GM19035 (cell line): ENCODE measurements around the gene SIRPA.

ENCODE experiments used
- ATAC-seq: cut with Tn5 transposase; IDR thresholded peaks from one replicate; pipeline ENCODE4 v1.9.1; 2021; ENCODE audit not compliant: unreplicated experiment

The SIRPA gene

DNA sequence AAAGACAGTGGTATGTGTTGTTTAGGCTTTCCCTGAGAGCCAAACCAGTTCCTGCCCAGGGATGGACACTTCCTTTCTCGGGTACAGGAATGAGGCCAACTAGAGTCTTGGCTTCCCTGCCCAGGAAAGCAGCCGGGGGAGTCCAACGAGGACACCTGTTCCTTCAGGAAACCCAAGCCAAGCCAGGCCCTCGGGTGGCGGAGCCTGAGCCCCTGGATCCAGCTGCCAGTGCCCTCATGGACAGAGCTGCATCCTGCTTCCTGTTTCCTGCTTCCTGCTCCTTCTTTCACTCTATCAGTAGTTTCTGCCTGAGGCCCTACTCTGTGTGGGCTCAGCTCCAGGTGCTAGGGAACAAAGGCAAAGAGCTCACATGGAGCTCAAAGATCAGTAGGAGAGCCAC lies 7.9 kb upstream of the SIRPA start:
- no peak for ATAC-seq

DNA sequence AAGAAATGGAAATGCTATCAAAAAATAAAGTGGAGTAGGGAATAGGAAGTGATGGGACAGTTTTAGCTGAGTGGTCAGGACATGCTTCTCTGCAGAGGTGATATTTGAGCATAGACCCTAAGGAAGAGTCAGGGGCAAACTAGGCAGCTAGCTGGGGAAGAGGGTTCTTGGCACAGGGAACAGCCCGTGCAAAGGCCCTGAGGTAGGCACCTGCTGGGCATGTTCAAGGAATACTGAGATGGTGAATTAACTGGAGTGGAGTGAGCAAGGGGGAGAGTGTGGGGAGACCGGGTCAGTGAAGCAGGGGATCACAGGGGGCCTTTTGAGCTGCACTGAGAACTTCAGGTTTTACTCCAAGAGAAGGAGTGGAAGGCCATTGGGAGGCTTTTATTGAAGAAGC lies 7.5 kb upstream of the SIRPA start:
- ATAC-seq = no peak

DNA sequence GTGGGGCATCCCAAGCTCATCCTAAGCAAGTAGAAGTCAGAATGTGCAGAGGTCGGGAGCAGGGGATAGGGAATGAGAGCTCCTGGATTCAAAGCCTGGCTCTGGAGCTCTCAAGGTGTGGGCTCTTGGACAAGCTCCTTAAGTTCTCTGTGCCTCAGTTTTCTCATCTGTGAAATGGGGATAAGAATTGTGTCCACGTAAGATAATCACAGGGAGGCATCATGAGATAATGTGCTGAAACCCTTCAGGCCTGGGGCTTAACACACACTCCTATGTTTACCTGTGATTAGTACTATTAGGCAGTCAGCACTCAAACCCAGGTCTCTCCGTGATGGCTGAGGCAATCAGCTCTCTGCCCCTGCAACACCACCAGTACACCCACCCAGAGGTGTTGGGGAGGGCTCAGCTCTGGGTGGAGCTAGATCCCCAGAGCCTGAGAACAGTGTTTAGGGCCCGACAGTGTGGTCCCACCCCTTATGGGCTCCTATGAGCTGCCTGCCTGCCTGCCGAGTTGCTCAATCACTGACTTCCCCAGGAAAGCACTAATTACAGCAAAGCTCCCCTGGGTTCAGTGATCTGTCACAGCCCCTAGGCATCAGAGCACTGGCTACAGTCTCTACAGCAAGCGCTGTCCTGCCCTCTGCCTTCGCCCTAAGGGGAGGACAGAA lies 6.3 kb upstream of the SIRPA start:
- no peak for ATAC-seq

DNA sequence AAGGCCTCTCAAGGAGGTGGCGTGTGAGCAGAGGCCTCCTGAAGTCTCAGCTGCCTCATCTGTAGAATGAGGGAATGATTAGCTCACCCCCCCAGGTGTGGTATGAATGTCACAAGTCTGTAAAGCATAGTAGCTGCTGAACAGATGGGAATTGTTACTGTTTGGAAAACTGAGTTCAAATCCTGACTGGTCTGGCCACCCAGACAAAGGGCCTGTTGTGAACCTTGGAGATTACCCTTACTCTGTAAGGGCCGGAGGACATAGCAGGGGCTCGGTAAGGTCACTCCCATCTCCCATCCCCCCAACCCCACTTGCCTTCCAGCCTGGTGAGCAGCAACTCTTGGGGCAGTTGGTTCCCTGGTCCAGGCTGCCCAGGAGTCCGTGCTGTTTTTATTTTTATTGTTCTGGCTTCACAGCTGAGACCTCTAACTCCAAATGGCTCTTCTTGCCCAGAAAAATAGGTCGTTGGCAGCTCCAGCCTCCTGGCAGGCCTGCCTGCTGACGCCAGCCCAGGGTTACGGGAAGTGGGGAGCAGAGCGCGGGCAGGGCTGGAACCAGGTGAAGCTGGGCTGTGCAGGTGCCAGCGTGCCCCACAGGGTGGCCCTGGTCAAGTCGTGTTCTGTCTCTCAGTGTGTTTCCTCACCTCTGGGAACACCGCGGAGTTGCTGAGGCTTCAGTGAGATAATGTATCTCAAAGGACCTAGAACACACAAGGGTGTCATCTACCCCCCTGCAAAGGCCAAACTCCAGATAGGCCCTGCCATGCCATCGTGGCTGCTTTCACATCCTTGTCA lies 4.5 kb upstream of the SIRPA start:
- no peak for ATAC-seq

DNA sequence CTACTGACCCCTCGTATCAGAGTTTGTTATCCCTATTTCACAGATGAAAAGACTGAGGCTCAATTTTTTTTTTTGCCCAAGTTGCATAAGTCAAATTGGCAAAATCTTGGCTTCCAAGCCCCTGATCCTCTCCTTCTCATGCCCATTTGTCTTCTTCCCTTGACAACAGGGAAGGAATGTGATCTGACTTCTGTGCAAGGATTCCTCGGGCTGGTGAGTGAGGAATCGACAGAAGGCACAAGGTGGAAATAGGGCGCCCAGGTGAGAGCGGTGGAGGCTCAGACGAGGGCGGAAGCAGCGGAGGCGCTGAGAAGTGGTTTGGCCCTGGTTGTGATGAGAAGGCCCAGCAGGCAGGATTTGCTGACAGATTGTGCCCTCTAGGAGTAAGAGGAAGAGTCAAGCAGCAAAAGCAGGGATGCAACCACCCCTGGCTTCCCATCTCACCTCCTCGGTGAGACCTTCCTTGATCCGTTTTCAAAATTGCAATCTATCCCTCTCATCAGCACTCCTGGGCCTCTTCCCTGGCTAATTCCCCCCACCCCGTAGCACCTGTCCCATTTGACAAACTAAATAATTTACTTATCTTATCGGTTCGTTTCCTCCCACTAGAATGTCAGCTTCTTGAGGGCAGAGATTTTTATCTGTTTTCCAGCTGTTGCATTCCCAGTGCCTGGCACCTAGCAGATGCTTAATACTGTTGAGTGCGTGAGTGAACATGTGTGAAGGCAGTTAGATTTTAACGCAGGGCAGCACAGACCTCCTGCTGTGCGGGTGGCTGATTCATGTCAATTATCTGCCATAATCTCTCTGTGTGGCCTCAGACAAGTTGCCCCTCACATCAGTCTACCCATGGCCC lies 3.7 kb upstream of the SIRPA start:
- ATAC-seq = no peak

DNA sequence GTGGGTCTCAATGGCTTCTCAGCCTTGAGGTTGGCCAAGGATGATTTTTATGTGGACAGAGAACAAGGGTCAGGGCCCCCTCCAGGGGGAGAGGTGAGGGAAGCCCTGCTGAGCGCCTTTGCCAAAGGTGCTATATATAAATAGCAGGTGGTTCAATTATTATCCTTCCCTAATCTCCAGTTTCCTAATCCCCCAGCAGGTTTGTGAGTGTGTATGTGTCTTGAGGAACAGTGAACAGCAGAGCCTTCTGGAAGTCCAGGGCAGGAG lies 3.2 kb upstream of the SIRPA start:
- no peak for ATAC-seq

DNA sequence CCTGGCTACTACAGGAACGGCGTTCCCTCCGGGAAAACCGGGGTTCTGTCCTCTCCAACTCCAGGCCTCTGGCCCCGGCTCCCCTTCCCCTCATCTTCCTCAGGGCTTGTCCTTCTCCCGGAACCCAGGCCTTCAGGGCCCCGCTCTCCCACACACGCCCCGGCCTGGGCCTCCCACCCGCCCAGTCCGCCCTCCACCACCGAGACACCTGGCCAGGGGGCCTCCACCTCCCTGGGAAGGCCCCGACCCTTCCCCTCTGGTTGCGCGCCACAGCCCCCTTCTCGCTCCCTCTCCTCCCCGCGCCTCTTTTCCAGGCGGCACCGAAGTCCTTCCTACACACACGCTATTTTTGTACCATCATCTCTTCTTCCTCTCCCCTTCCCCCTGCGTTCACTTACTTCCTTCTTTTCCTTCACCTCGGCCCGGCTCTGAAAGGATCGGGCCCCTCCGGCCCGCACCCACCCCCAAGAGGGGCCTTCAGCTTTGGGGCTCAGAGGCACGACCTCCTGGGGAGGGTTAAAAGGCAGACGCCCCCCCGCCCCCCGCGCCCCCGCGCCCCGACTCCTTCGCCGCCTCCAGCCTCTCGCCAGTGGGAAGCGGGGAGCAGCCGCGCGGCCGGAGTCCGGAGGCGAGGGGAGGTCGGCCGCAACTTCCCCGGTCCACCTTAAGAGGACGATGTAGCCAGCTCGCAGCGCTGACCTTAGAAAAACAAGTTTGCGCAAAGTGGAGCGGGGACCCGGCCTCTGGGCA lies 1.3 kb upstream of the SIRPA start:
- no peak for ATAC-seq

DNA sequence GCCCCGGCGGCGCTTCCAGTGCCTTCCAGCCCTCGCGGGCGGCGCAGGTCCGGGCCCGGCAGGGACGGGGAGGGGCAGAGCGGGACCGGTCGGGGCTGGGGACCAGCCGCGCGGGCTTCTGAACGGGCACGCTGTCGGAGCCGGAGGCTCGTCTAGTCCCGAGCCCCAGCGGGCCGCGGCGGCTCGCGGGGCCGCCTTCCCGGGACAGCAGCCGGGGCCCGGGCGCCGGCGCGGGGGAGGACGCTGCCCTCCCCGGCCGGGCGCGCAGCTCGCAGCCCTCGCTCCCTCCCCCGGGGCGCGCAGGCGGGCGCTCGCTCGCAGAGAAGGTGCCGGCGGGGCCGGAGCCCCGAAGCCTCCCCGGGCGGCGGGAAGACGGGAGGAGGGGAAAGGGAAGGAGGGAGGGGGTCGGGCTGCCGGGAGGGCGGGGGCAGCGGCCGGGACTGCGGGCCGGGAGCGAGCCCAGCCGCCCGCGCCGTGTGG lies 696 bp upstream of the SIRPA start:
- no peak for ATAC-seq

DNA sequence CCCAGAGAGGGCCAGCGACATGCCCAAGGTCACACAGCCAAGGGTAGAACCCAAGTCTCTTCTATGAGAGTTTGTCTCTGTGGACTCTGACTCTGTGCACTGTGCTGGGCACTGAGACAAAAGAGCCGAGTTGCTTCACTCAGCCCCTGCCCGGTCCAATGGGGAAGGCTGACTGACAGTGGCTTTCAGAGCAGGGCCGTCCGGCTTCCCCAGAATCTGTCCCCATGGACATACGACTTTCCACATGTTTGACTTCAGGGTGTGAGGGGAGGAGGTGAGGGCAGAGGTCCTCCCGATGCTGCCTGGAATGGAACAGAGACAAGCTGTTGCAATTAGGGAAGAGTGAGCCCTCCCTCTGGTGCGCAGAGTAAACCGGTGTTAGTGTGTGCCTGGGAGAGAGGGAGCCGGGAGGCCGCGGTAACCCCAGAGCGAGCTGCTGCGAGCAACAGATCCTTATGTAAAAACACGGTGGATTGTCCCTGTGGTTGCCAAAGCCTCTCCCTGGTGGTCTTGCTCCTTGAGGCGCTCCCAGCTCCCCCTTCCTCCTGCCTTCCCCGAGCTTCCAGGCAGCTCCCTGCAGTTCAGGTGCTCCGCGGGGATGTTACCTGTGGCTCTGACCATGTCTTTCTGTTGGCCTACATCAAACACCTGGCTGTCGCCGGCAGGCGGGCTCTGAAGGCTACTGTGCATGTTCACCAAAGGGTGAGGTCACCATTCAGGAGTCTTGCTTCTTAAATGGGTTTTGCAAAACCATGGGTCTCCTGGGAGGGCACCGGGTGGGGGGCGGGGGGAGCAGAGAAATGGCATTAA lies 672 bp downstream of the SIRPA start:
- ATAC-seq = no peak

DNA sequence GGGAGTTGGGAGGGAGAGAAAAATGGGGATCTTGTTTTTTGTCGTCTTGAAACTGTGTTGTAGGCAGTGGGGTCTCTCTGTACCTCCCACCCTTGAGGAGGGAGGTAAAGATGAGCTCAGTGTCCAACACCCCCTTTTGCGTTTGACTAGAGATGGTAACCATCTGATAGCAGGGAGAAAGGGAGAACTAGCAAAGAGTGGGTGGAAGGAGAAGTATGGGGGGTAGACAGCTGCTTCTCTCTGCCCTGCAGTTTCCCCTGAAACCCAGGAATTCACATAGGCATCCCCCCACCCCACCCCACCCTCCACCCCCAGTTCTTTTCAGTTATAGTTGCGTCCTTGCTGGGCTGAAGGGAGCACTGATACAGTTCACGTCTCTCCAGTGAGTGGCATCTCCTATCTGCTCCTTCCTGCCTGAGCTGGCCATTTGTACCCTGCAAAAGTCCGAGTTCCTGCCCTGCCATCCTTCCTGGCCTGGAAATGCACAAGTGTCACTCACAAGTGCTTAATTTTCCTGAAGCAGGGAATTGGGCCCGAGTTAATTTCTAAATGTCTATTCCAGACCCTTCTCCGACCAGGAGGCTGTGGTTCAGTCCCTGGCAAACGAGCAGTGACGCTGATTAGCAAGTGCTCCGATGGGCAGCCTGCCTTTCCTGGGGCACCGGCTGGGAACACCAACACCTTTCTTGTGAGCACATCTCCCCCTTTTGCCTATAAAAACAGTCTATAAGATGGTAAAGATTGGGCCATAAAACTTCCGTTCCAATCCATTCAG lies 1.5 kb downstream of the SIRPA start:
- ATAC-seq = no peak

DNA sequence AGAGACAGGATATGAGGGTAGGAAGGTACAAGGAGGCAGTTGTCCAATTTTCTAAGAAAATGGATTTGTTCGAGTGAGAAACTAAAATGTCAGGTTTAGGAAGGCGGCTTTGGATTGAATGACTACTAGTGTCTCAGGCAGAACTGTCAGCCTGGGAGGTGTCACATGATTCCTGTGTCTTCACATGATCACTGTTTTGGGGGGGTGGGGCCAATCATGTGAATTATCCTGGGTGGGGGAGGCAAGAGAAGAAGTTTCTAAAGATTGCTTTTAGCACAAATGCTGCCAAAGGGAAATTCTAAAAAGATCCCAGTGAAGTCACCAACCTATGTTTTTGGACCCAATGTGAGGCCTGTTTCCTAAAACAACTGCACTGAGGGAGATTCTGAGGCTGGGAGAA lies 2.3 kb downstream of the SIRPA start:
- no peak for ATAC-seq

DNA sequence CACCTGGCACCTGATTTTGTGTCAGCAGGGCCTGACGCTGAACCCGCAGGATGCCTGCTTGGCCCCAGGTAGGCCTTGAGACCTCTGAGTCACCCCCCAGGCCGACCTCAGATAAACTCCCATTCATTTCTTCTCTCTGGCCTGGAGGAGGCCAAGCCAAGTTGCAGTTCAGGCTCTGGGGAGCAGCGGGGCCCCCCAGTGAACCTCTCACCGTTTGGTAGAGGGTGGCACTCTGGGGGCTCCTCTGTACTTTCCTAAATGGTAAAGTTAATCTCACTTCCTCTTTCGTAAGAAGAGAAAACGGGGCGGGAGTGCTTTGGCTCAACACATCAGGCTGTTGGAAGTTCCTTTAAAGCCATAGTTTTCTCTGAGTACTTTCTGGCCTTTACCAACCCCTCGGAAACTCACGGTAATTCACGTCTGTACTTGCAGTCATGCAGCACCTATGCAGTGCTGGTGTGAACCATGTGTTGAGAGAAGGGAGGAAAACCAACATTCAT lies 2.8 kb downstream of the SIRPA start:
- ATAC-seq = no peak

DNA sequence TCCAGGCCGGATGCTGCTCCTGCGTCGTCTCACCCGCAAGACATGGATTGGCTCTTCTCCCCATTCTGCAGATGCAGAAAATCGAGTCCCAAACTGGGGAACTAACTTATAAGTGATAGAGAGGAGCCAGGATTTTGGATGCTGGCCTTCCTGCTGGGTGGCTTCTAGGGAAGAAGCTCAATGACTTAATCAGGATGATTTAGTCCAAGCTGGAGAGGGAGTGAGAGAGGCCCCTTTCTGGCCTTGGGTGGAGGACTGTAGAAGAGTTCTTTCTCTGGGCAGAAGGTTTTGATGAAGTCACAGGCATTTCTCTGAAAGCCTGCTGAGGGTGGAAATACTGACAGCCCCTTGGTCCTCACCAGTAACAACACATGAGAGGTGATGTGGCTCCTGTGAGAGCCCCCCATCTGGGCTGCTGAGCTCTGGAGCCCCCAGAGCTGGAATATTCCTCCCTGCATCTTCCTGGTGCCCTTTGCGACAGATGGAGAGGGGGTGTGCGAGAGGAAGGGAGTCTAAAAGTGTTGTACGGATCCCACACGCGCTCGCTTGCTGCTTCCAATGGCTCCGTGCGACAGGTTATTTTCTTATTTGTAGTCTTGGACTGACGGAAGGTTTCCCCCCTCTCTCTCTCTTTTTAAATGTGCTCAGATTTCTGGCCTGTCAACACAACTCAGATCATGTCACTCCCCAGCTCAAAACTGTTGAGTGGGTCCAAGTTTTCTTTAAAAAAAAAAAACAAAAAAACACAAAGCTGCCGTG lies 3.5 kb downstream of the SIRPA start:
- ATAC-seq = no peak

DNA sequence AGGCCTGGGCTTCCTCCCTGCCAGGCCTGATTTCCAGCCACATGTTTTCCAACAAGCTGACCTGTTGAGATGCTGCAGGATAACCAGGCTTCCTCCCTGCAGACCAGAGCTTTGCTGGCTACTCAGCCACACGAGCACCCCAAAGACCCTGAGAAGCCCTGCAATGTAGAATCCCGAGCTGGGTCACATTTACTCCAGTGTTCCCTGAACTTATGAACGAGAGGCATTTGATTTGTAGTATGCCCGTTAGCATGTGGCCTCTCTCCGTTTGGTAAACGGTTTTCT lies 4.0 kb downstream of the SIRPA start:
- ATAC-seq = no peak

DNA sequence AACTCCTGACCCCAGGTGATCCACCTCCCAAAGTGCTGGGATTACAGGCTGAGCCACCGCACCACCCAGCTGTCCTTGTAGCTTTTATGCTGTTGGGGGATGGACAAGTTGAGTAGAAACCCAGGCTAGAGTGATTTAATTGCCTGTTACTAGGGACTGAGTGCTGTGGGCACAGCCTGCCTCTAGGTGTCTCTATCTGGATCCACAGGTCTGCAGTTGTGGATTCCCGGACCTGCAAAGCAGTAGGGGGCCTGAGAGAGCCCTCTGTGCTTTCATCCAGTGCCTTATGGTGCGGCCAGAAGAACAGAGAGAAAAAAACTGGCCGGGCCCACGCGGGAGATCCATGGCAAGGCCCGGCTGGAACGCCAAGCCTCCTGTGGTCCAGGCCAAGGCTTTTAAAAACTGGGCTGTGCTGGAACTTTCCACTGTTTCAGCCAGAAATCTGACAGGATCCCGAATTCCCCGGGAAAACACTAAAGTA lies 5.2 kb downstream of the SIRPA start:
- ATAC-seq = no peak

DNA sequence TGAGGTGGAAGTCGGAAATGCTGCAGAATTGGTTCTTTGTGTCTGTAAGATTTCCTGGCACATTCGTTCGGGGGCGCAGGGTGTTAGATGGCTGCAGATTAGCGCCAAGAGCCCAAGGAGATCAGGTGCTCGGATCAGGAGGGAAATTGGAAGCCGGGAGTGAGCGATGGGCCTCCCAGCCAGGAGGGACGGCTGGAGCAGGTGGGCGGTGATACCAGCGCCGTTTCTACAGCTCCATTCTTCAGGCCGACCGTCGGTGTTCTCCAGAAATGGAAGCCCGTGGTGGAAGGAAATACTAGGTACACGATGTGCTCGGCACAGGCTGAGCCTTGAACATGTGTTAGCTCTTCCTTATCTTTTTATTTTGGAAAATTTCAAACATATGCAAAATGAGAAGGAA lies 6.5 kb downstream of the SIRPA start:
- no peak for ATAC-seq

DNA sequence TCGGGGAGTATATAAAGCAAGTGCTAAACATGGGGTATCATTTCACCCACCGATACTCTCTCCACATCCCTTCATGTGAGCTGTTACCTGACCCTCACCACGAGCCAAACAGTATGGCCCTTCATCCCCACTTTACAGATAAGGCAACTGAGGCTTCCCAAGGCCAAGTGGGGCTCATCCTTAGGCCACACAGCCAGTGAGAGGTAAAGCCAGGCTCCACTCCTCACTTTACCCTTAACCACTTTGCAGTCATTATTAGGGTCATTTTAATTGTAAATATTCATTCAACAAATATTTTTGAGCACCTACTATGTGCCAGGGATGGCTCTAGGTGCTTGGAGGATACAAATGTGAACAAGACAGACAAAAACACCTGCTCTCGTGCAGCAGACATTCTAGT lies 7.0 kb downstream of the SIRPA start:
- no peak for ATAC-seq

DNA sequence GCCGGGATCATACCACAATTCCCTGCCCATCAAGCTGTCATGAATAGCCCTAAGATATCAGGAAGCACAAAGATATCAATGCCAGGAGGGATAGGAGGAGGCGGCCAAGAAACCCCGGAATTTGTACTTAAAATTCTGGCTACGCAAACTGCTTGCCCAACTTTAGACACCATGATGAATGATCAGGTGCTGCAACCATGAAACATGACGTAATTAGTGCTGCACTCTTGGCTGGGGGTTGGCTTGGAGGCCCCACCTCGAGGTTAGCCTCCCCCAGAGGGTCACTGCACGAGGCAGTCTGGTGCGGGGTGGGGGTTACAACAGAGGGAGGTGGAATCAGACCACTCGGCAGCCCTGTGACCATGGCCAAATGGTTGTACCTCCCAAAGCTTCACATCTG lies 8.9 kb downstream of the SIRPA start:
- ATAC-seq = no peak

DNA sequence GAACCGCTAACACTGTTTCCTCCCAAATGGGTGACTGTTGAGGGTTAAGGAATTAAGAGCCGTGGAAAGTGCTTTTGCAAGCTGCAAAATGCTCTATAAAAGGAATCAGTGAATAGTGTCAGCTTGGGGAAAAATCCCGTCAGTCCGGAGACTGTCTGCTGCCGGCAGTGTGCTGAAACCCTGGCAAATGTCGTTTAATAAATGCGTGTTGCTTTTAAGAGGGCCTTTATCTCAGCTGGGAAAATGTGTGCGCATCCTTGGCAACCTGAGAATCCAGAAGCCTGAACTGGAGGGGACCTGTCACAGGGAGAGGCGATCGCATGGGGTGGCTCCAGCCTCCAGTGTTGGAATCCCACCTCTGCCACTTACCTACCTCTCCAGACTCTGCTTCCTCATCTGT lies 9.8 kb downstream of the SIRPA start:
- ATAC-seq = no peak
